ENCODE results near the gene NAAA. TPM values are rescaled to one million over a fixed set of nuclear protein-coding genes. Genes with fewer than 3 reads are reported as not detected.
"Not testable (repeated sequence)": the region's sequence is repeated elsewhere in the genome, so short reads cannot be mapped to it uniquely, and the experiment has no call there.

The NAAA gene
- total RNA-seq, 1 experiment from 2014 or later, result 17.0 TPM

- H4K20me1 ChIP-seq (ENCODE audit: insufficient read depth); H3K9me3 ChIP-seq (ENCODE audit: control insufficient read depth in 1 of 2, insufficient read depth in 1 of 2, low read depth in 1 of 2, low read length in 2 of 2); POLR2A ChIA-PET; H3K4me3 ChIP-seq (replicated peaks in 1 of 2; ENCODE audit: low read depth in 1 of 2, low read length in 2 of 2); RAD21 ChIA-PET (ENCODE audit: low non-redundant PET in 1 of 2, low total read pairs in 2 of 2, uncharacterized antibody in 2 of 2, unreplicated experiment in 2 of 2); ATAC-seq; H3K27ac ChIP-seq (ENCODE audit: low read depth, low read length); H3K79me2 ChIP-seq (ENCODE audit: insufficient read depth, low read length); intact Hi-C loops (cut with micrococcal nuclease); BruUV-seq (replicated peaks); CTCF ChIA-PET; H3K4me1 ChIP-seq (ENCODE audit: control insufficient read depth in 1 of 2, insufficient read depth in 2 of 2, low read length in 2 of 2); H3K9ac ChIP-seq (ENCODE audit: low read length); H3K4me2 ChIP-seq (ENCODE audit: low read length); H3K9me2 ChIP-seq (ENCODE audit: insufficient read depth); H3K27me3 ChIP-seq (ENCODE audit: insufficient read depth, low read length); DNase-seq (ENCODE audit: low read depth, low spot score); H2AFZ ChIP-seq (ENCODE audit: low read depth, low read length, poor library complexity, severe bottlenecking): not testable (repeated sequence)
- H3K36me3 ChIP-seq (ENCODE audit: control insufficient read depth in 1 of 2, insufficient read depth in 2 of 2, low read length in 2 of 2), result peaks cover 45 to 59% of the 10 kb centered on the region in 2 experiments
Measured at GRCh38 chr4:75958546-75958945, 17.7 kb upstream of the NAAA start.

DNA sequence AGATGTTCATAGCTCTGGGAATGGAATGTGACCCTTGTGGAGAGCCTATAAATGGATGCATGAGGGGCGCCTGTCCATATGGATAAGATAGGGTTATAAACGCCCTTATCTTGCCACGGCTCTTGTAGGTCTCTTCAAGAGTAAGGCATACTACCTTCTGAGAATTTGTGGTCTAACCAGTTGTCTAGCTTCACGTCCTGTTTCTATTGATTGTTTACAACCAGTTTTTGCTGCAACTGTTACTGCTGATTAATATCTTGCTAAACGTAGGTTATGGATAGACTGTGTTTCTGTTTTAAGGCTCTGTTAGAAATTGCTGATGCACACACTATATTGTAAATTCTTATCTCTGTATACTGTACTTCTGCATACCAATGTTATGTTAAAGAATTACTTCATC is 14.0 kb upstream of the NAAA start:
- H2AFZ ChIP-seq (ENCODE audit: low read depth, low read length, poor library complexity, severe bottlenecking); H3K79me2 ChIP-seq (ENCODE audit: insufficient read depth, low read length); ATAC-seq; H3K4me2 ChIP-seq (ENCODE audit: low read length); H3K27me3 ChIP-seq (ENCODE audit: insufficient read depth, low read length); DNase-seq (ENCODE audit: low read depth, low spot score); H3K27ac ChIP-seq (ENCODE audit: low read depth, low read length); RAD21 ChIA-PET (ENCODE audit: low non-redundant PET in 1 of 2, low total read pairs in 2 of 2, uncharacterized antibody in 2 of 2, unreplicated experiment in 2 of 2); H4K20me1 ChIP-seq (ENCODE audit: insufficient read depth); H3K9me2 ChIP-seq (ENCODE audit: insufficient read depth); BruUV-seq (replicated peaks); H3K4me1 ChIP-seq (ENCODE audit: control insufficient read depth in 1 of 2, insufficient read depth in 2 of 2, low read length in 2 of 2); H3K9ac ChIP-seq (ENCODE audit: low read length); H3K9me3 ChIP-seq (ENCODE audit: control insufficient read depth in 1 of 2, insufficient read depth in 1 of 2, low read depth in 1 of 2, low read length in 2 of 2); CTCF ChIA-PET; H3K4me3 ChIP-seq (replicated peaks in 1 of 2; ENCODE audit: low read depth in 1 of 2, low read length in 2 of 2); POLR2A ChIA-PET; intact Hi-C loops (cut with micrococcal nuclease): not testable (repeated sequence)
- H3K36me3 ChIP-seq (ENCODE audit: control insufficient read depth in 1 of 2, insufficient read depth in 2 of 2, low read length in 2 of 2), result peaks cover 55 to 62% of the 10 kb centered on the region in 2 experiments

DNA sequence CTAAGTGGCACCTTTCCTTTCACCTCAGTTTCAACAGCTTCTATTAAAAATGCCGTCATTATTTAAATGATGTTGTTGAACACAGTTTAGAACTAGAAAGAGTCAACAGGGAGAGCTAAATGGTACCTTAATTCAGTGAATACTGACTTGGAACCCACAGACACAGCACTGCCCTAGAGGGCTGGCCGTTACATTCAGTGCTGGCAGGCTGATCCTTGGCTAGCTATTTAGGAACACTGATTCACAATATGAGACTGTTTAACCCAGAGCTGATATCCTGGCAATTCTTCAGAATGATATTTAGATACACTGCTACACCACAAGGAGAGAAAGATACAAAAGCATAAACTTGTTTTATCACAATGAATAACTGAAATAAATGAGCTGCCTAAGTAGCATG is 12.7 kb upstream of the NAAA start:
- ChIA-PET POLR2A (no interaction called here), RAD21 (ENCODE audit: low non-redundant PET in 1 of 2, low total read pairs in 2 of 2, uncharacterized antibody in 2 of 2, unreplicated experiment in 2 of 2) (no interaction called here), CTCF (no interaction called here)
- no peak for TF ChIP-seq SRF (IDR thresholded peaks at IDR 0.05; ENCODE audit: low read depth)
- TF ChIP-seq ATF3 (IDR thresholded peaks at IDR 0.05), result no peak
- TF ChIP-seq EZH2 (IDR thresholded peaks at IDR 0.05), result no peak
- TF ChIP-seq, protein P1, sequence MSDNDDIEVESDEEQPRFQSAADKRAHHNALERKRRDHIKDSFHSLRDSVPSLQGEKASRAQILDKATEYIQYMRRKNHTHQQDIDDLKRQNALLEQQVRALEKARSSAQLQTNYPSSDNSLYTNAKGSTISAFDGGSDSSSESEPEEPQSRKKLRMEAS (IDR thresholded peaks at IDR 0.05), result no peak
- no TSS peak for BruUV-seq (replicated peaks)
- ATAC-seq (no peak), DNase-seq (ENCODE audit: low read depth, low spot score) (no peak)
- no peak overlapping the region for H3K4me2 ChIP-seq (ENCODE audit: low read length)
- H3K27ac ChIP-seq (ENCODE audit: low read depth, low read length), result no peak overlapping the region
- H3K9me2 ChIP-seq (ENCODE audit: insufficient read depth), result no peaks in the 10 kb centered on the region
- no peak overlapping the region for H3K9ac ChIP-seq (ENCODE audit: low read length)
- peaks cover 6% of the 10 kb centered on the region; the same call in 1 of the 2 replicates for H4K20me1 ChIP-seq (ENCODE audit: insufficient read depth)
- no peak overlapping the region for H3K4me3 ChIP-seq (replicated peaks in 1 of 2; ENCODE audit: low read depth in 1 of 2, low read length in 2 of 2)
- H3K79me2 ChIP-seq (ENCODE audit: insufficient read depth, low read length), result no peaks in the 10 kb centered on the region
- no peaks in the 10 kb centered on the region for H3K27me3 ChIP-seq (ENCODE audit: insufficient read depth, low read length)
- peaks cover 58 to 64% of the 10 kb centered on the region in 2 experiments for H3K36me3 ChIP-seq (ENCODE audit: control insufficient read depth in 1 of 2, insufficient read depth in 2 of 2, low read length in 2 of 2)
- intact Hi-C loops (cut with micrococcal nuclease), result no loop called here
- no peaks in the 10 kb centered on the region for H3K4me1 ChIP-seq (ENCODE audit: control insufficient read depth in 1 of 2, insufficient read depth in 2 of 2, low read length in 2 of 2)
- H2AFZ ChIP-seq (ENCODE audit: low read depth, low read length, poor library complexity, severe bottlenecking), result no peak overlapping the region
- H3K9me3 ChIP-seq (ENCODE audit: control insufficient read depth in 1 of 2, insufficient read depth in 1 of 2, low read depth in 1 of 2, low read length in 2 of 2), result no peaks in the 10 kb centered on the region

Data from HCT116 (cell line).